IPS-NIHi7 (cell line): ENCODE measurements around the gene PPEF1.

Source experiments
- DNase-seq: peaks from one replicate; pipeline ENCODE4 v3.0.0; 2012; ENCODE audit warnings: mixed read lengths; ENCODE audit errors: extremely low spot score

PPEF1 gene

GRCh38 chrX:18707426-18708049 is at the start of gene PPEF1:
Gene PPEF1 (plus strand): TSS chrX:18707645. CDS start chrX:18707781, 136 bp downstream.
- DNase-seq = no peak

DNA sequence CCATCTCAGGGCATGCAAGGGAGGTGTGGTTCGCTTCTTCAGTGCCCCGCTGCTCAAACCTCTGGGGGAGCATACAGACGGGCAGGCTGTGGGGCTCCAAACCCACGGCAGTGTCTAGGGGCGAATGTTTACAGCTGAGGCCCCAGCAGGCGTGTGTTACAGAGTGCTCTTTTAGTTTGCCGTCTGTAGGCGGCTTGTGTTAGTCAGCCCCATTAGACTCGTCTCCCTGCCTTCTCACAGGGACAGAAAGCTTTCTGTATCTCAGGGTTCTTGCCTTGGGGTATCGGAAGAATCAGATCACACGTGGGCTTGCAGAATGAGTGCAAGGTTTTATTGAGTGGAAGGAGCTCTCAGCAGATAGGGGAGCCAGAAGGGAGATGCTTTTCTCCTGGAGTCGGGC is 46.2 kb upstream of the PPEF1 start:
- DNase-seq = no peak

DNA sequence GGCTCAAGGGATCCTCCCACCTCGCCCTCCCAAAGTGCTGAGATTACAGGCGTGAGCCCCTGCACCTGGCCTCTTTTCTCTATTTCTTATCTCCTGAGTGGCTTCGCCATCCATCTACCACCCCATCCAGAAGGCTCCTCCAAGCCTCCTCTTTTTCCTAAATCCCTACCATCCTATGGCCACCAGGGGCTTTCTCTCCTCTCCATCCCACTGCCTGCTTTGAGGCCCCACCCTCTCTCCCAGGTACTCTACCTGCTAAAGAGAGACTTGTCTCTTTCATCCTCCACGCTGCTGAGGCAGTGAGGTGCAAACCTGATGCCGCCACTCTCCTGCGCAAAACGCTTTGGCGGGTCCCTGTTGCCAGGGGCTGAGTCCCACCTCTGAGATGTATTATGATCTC is 42.5 kb upstream of the PPEF1 start:
- peak; percentile 69 for DNase-seq

DNA sequence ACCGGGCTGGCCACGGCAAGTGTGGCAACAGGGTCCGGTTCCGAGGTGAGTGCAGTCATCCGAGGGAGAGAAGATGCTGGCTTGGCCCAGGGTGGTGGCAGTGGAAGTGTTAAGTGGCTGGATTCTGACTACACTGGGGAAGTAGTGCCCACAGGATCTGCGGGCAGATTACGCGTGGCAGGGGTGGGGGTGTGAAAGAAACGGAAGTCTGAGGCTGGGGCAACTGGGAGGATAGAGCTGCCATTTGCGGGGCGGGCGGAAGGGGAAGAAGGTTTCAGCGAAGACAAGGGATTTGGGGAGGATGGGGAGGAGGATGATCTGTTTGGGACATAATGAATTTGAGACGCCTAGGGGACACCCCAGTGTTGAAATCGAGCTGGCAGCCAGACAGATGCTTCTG is 40.8 kb upstream of the PPEF1 start:
- no peak for DNase-seq

- DNase-seq = no peak
Observed at GRCh38 chrX:18668071-18668835, 39.2 kb upstream of the PPEF1 start.

GRCh38 chrX:18672008-18672407 is 35.4 kb upstream of the PPEF1 start, which contains the start of gene RS1:
Gene RS1 (minus strand): TSS chrX:18672108. CDS start chrX:18672068, 40 bp downstream.
- no peak for DNase-seq

DNA sequence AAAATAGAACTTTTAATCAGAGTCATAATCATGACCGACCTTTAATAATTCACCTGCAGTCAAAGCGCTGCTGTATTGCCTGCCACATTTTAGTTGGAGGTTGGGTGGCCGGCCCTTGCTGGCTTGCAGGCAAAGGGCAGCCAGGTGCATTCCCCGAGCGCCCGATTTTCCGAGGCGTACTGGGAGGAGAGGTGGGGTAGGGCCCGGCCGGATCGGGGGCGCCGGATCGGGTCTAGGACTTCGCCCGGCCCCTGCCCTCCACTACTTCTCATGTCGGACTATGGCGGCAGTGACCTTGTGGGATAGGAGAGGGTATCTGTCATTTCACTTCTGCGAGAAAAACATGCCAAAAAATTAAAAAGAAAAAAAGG is 33.0 kb upstream of the PPEF1 start:
- DNase-seq = peak; percentile 50

DNA sequence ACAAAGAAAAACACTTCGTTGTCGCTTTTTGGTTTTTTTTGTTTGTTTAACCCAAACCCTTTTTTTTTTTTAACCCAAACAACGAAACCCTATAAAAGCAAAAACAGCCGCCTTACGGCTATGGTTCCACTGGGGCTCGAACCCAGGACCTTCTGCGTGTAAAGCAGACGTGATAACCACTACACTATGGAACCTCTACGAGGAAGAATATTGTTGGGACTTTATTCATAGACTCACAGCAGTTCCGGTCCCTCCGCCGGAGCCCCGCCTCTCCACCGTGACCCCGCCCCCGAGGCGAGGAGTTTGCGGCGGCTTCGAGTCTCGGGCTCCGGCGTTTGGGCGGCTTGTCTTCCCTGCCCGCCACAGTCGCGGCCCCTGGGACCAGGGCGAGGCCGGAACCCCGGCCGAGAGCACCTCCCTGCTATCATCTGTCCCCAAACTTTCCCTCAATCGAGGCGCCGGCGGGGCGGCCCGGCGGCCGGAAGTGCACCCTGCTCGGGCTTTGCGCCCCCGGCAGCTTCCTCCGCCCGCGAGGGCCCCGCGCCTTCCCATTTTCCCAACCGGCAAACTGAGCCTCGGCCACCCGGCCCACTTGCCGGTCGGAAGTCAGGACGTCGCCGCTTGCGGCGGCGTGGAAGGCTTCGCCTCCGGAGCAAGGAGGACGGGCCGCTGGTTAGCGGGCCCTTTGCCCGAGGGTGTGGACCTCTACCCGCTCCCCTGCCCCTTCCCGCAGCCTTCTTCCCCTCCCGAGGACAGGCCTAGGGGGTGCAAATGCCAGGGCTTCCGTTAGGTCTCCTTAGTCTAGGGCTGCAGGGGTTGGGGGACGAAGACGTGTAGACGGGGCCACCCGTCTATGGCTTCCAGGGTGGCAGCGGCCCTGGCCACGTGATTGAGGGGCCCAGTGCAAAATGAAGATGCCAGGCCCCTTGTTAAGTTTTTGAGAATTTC is 32.4 kb upstream of the PPEF1 start:
- peak; percentile 90 for DNase-seq

DNA sequence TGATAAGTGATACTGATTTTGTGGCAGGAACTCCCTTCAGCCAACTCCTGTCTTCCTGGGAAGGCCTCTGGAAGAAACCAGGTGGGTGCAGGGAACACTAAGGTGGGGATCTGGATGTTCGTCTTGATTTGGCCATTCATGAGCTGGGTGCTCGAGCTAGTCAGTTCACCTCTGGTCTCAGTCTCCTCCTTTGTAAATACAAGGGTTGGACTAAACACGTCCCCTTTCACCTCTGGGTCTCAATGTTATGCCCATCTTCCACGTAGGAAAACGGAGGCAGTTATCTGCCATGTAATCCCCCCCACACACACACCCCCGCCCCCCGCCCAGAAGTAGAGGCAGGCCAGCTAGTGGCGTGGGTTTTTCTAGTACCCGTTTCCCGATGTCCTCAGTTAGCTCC is 31.4 kb upstream of the PPEF1 start:
- DNase-seq = no peak

DNA sequence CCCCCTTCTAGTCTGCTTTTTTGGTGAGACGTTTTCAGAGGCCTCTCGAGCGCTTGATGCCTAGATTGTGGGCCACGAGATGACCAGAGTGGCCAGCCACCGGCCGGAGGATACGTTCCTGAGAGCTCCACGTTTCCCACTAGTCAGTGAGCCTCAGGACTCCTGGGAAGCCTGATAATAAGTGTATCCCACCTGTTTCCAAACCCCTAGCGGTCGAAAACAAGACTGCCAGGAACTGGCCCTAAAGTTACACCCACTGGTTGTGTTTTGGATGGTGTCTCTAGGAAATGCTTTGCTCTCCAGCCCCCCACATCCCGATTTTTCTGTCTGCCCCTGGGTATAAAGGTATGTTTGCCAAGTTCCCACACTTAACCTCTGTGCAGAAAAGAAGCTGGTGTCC is 31.0 kb upstream of the PPEF1 start:
- DNase-seq = peak; percentile 72

GRCh38 chrX:18677161-18677869 is 30.1 kb upstream of the PPEF1 start:
- no peak for DNase-seq

- DNase-seq = no peak
Observed at GRCh38 chrX:18681996-18682395, 25.4 kb upstream of the PPEF1 start.

GRCh38 chrX:18682979-18683387 is 24.5 kb upstream of the PPEF1 start:
- no peak for DNase-seq

DNA sequence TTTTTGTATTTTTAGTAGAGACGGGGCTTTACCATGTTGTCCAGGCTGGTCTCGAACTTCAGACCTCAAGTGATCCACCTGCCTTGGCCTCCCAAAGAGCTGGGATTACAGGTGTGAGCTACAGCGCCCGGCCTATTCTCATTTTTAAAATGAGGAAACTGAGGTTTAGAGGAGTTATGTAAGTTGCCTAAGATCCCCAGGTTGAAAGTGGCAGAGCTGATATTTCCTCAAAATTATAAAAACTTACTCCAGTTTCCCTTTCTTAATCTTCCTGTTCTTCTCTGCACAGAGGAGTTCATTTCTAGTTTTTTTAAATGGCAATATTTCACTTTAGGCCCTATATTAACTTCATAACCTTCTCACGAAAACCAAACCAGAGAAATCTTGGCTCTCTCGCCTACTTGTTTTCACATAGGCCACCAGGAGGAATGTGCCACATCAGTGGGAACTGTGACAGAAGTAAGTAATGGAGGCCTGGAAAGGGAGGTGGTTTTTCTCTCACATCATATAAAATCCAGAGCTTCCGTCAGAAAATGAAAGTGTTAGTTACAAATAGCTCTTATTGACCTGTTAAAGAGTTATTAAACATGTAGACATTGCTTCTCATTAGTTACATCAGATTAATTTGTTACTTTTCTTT is 19.5 kb upstream of the PPEF1 start:
- DNase-seq = no peak

DNA sequence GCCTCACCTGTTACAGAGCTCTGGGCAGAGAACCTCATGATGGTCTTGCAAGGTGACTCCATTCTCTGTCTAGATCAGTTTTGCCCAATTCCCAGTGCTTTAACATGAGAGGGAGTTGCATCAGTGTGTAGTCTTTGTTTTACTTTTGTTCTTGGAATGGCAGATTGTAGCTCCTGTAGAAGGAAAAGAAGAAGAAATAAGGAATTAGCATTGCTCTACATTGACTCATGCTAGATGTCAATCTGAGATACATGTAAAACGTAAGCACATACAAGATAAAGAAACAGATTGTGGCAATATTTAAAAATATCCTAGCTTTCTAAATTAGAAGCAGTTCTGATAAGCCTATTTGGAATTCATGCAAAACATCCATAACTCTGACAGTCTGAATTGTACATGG is 16.0 kb upstream of the PPEF1 start:
- no peak for DNase-seq

GRCh38 chrX:18692541-18692940 is 14.9 kb upstream of the PPEF1 start:
- no peak for DNase-seq

DNA sequence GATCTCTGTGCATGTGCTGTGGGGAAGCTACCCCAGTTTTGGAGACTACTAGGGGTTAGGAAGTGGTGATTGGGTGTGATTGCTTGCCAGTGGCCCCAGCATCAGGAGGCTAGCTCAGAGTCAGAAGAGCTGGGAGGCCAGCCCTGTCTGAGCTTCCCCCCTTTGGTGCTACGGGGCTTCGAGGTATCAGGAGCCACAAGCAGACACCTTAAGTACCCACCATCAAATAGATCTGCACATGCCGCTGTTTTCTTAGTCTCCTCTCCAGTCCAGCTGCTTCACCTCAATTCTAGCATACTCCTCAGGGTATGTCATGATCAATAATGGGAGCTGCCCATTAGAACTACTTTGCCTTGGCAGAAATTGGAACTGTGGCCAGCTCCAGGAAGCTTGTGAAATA is 10.8 kb upstream of the PPEF1 start:
- no peak for DNase-seq

DNA sequence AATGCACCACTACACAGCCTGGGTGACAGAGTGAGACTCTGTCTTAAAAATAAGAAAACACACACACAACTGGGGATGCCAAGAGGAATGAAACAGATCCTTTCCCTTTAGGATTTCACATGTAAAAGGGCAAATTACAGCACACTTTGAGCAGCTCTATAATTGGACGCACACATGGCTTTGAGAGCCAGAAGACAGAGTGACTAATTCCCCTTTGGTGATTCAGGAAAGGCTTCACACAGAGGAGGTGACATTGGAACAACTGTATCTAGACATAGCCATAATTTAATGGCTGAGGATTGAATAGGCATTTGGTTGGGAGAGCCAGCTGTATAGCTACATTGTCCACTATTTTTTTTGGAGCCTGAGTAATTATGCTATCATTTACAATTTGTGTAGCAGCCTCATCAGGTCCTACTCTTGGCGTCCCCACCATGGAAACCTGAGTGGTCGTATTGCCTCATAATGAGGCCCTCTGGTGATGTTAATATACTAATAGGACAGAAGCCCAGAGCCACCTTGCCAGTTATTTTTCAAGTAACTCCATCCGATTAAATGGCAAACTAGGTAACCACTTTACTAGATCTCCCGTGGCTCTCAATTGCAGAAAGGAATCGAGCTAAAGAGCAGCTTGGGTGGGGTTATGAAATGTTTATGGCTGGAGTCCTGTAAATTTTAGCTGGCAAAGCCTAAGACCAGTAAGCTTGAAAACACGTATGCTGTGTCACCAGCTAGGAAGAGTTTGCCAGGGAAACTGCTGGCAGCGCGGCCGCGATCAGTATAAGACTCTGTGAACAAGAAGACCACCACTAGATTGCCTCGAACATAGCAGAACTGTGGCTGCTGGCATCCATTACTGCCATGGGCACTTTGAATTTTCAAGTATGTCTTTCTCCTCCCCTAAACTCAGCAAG is 8.5 kb upstream of the PPEF1 start:
- no peak for DNase-seq

- DNase-seq = no peak
Observed at GRCh38 chrX:18701621-18702361, 5.7 kb upstream of the PPEF1 start.
